CD4-positive, alpha-beta T cell (primary cell): ENCODE data around the gene GAP43. TPM values are rescaled to one million over a fixed set of nuclear protein-coding genes. Genes with fewer than 3 reads are reported as not detected.

Experiments used
- ATAC-seq: fragments of 200-7000 bp; cut with Tn5 transposase; one replicate; pipeline ENCODE4 v1.10.0; 2022; ENCODE audit warnings: mild to moderate bottlenecking; ENCODE audit not compliant: poor library complexity
- CTCF ChIA-PET: fragments of 350-600 bp; sonication (Branson Sonifier 250); formaldehyde crosslinking; loops from one replicate; lab custom pipeline; 2021; ENCODE audit warnings: antibody characterized with exemption, inconsistent platforms; lab: Charles Lee
- POLR2A ChIA-PET: fragments of 350-600 bp; sonication (Branson Sonifier 250); formaldehyde crosslinking; loops from one replicate; lab custom pipeline; 2021; ENCODE audit warnings: antibody characterized with exemption, inconsistent platforms; lab: Charles Lee
- DNase-seq, 14 experiments: peaks; one replicate each; pipeline ENCODE4 v3.0.0-alpha.2; 2013 to 2020; ENCODE audit warnings: mixed read lengths in 2 of 14
- H3K27ac ChIP-seq, 2 donors: one replicate each; pipeline versions ENCODE4 v1.5.1 to v1.7.0; 2013; ENCODE audit warnings: low read length in 2 of 2, low read depth in 1 of 2, mild to moderate bottlenecking in 1 of 2
- H3K27me3 ChIP-seq, 2 experiments: 1 replicate in 1 of 2; 2 replicates in 1 of 2; pipeline versions ENCODE4 v1.6.1 to v1.7.0; 2013; ENCODE audit warnings: low read length in 2 of 2, control low read depth in 1 of 2, mild to moderate bottlenecking in 1 of 2, moderate library complexity in 1 of 2; ENCODE audit not compliant: insufficient read depth in 2 of 2, control insufficient read depth in 1 of 2
- H3K36me3 ChIP-seq: one replicate; pipeline ENCODE4 v1.6.1; 2013; ENCODE audit warnings: low read length, control low read depth; ENCODE audit not compliant: insufficient read depth
- H3K4me1 ChIP-seq: one replicate; pipeline ENCODE4 v1.6.1; 2013; ENCODE audit warnings: low read length, control low read depth; ENCODE audit not compliant: insufficient read depth
- H3K4me3 ChIP-seq: one replicate; pipeline ENCODE4 v1.5.1; 2013; ENCODE audit warnings: mild to moderate bottlenecking, low read length, moderate library complexity
- H3K9me3 ChIP-seq, 2 experiments: 1 replicate in 1 of 2; 2 replicates in 1 of 2; pipeline versions ENCODE4 v1.6.1 to v1.7.0; 2013; ENCODE audit warnings: low read length in 2 of 2, mild to moderate bottlenecking in 2 of 2, control low read depth in 1 of 2, moderate library complexity in 1 of 2; ENCODE audit not compliant: control insufficient read depth in 1 of 2, insufficient read depth in 1 of 2
- H3K27ac Mint-ChIP-seq: one replicate; pipeline ENCODE4 v1.8.0; 2020; ENCODE audit warnings: mixed read lengths
- H3K27me3 Mint-ChIP-seq: one replicate; pipeline ENCODE4 v1.8.0; 2021; ENCODE audit warnings: mixed read lengths
- H3K36me3 Mint-ChIP-seq: one replicate; pipeline ENCODE4 v1.8.0; 2021; ENCODE audit warnings: low read depth, mixed read lengths
- H3K4me1 Mint-ChIP-seq: one replicate; pipeline ENCODE4 v1.8.0; 2021; ENCODE audit warnings: low read depth, mixed read lengths
- H3K4me3 Mint-ChIP-seq: one replicate; pipeline ENCODE4 v1.8.0; 2020; ENCODE audit warnings: mild to moderate bottlenecking, mixed read lengths
- H3K9me3 Mint-ChIP-seq: one replicate; pipeline ENCODE4 v1.8.0; 2020; ENCODE audit warnings: mixed read lengths
- CTCF ChIP-seq: fragments of 200-600 bp; IDR thresholded peaks from one replicate; pipeline ENCODE4 v1.8.0; 2022; ENCODE audit warnings: antibody characterized with exemption, mild to moderate bottlenecking
- intact Hi-C, 2 experiments: fragments of 100-400 bp; cut with DNase I in 1 of 2; cut with micrococcal nuclease in 1 of 2; formaldehyde crosslinking; loops; one replicate each; pipeline versions ENCODE4 v1.15.1 to v1.9.0; 2023 to 2025; cut with DNase I, micrococcal nuclease
- total RNA-seq, 174 experiments: library from RNA in 2 of 174; stranded (reverse) in 2 of 174; gene quantifications; one replicate each; pipeline ENCODE4 v1.2.3 and lab custom pipeline; 2021 to 2026

The GAP43 gene
- total RNA-seq, 2 experiments from 2014 or later = not detected

GRCh38 chr3:115768661-115769060 lies 145.4 kb downstream of the GAP43 start:
- no peak overlapping the region for H3K4me3 ChIP-seq
- no peaks in the 10 kb centered on the region for H3K36me3 ChIP-seq
- DNase-seq = no peak
- no peaks in the 10 kb centered on the region for H3K9me3 ChIP-seq
- no peak for ATAC-seq
- Mint-ChIP-seq H3K9me3 (no peaks in the 10 kb centered on the region), H3K27me3 (peaks cover 24% of the 10 kb centered on the region), H3K36me3 (no peaks in the 10 kb centered on the region), H3K27ac (no peak overlapping the region), H3K4me3 (no peak overlapping the region), H3K4me1 (no peaks in the 10 kb centered on the region)
- H3K27me3 ChIP-seq = no peaks in the 10 kb centered on the region
- H3K27ac ChIP-seq = no peak overlapping the region
- intact Hi-C loops = no loop called here
- H3K4me1 ChIP-seq = no peaks in the 10 kb centered on the region
- no peak for TF ChIP-seq CTCF
- CTCF ChIA-PET = interaction anchor here (1.2 kb wide), 1 partner anchor 16 kb away, joined by 3 read pairs; no protein-coding TSS in a partner anchor
- POLR2A ChIA-PET = interaction anchor here (1.2 kb wide), 1 partner anchor 16 kb away, joined by 3 read pairs; no protein-coding TSS in a partner anchor
